Activated CD4-positive, alpha-beta T cell treated with anti-CD3 and anti-CD28 coated beads for 4 hours (primary cell): Measurements from ENCODE around the gene ARHGAP28.
"Not testable (repeated sequence)": the region's sequence is repeated elsewhere in the genome, so short reads cannot be mapped to it uniquely, and the experiment has no call there.

ENCODE experiments used
- DNase-seq, 2 donors: peaks; one replicate each; pipeline ENCODE4 v3.0.0-alpha.2; 2020

The ARHGAP28 gene

DNA sequence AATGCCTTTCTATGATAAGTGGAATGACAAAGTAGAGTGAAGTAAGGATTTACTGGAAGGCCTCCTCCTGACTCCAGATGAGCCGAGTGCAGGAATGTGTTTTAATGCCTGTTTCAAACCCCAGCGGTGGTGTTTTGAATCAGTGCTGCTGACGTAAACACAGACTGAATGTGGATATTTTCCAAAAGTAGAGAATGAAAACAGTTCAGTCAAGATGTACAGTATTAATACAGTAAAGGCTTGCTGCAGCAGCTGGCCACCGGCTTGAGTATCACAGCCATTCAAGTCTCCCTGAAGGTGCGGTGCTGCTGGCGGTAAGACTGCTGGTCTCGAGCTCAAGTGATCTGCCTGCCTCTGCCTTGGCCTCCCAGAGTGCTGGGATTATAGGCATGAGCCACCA is 46.7 kb downstream of the ARHGAP28 start:
- DNase-seq: no peak

DNA sequence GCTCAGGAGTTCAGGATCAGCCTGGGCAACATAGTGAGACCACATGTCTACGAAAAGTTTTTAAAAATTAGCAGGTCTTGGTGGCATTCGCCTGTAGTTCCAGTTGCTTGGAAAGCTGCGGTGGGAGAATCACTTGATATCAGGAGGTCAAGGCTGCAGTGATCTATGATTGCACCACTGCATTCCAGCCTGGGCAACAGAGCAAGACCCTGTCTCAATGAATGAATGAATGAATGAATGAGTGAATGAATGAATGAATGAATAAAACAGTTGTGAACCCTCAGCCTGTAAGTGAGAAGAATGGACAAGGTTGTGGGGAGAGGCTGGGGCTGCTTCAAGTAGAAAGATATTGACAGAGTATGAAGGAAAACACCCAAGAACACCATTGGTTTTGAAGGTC is 48.0 kb downstream of the ARHGAP28 start:
- no peak for DNase-seq

DNA sequence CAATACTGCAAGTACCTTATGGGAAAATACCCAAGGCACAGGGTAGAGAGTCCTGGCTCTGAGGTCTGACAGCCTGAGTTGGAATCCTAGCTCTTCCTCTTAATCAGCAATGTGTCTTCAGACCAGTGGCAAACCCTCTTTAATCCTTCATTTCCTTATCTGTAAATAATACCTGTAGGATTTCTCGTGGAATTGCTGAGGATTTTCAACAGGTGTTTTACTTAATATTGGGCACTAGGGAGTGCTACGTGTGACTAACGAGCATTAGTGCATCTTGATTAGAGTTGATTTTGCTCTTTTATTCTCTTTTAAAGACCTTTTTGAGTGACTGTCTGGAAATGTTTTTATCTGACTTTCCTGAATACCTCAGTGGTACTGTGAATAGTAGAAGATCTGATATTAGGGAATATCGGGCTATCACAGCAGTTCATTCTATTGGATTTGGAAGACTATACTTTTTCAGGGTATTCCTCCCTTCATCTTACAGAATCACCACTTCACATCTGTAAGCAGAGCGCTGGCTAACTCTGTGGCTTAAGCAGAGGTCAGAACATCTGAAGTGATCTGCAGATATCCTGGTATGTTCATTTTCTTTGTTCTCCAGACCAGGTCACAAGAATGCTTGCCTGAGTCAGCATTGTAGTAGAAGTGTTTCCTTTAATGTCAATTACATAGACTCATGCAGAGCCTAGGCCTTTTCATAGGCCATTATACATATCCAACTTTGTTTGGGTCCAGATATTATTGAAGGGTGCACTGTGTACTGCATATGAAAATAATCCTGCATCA is 49.1 kb downstream of the ARHGAP28 start:
- no peak for DNase-seq

DNA sequence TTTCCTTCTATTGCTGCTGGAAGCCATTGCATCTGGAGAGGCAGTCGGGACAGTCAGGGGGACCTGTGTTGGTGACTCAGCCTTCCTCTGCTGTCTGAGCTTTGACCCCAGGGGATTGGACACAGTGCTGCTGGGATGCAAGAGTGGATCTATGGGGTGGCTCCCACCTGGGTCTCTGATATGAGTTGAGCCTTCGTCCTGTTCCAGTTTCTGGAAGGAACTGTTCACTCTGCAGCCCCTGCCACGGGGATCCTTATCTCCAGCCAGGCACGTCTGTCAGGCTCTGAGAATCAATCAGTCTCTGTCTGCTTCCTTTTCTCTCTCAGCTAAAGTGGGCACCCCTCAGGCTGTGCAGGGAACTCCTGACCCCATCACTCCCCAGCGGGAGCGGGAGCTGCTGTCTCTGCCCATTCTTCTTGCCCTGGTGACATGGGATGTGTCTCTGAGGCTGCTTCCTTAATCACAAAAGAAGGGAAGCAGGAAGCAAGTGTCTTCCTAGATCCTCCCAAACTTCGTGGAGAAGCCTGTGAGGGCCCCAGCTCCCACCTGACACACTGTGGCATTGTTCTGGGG is 51.7 kb downstream of the ARHGAP28 start:
- no peak for DNase-seq

DNA sequence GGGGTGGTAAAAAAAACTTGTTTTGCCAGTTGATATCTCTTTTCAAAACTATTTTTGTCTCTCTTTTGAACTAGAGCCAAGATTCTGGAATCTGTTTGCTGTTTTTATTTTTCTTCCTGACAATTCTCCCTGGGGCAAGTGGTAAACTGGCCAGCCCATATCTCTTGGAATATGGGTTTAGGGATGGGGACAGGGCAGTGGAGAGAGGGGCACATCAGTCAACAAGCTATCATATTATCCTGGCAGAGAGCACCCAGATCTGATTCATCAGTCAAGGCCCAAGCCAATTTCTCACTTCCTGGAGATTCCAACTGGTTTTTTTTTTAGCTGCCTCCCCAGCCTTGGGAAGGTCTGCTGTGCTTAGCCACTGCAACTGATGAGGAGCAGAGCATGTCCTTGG is 52.3 kb downstream of the ARHGAP28 start:
- no peak for DNase-seq

DNA sequence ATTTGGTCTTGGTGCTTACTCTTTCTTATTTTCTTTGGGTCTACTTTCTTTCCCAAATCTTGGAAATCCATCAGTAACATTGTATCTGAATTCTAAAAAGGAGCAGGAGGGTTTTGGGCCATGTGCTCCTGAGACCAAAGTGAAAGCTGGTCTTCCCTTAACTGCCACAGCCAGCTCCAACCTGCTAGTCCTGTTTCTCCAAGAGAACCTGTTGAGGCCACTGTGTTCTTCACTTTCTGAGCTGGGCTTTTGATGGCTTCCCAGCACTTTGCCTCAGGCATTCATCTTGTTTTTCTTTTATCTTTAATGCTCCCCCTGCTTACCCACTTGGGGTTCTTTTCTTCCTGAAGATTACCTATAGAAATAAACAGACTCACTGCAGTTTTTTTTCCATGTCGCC is 53.3 kb downstream of the ARHGAP28 start:
- DNase-seq: no peak

GRCh38 chr18:6784046-6784445 is 54.5 kb downstream of the ARHGAP28 start:
- DNase-seq: no peak

DNA sequence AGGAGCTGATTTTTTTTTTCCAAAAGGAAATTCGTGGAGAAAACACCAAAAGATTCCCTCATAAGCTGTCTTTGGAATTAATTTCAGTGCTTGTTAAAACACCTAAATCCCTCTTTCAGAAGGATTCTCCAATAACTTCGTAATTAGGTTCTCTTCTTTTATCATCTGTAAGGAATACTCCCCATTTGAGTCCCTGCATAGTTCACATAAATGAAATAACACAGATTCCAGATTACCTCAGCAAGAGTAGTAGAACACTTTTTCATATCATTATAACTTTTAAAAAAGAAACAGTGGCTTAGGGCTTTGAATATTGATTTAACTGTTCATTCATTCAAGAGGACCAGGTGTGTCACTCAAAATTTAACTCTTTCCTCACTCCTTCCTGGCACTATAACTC is 55.5 kb downstream of the ARHGAP28 start:
- no peak for DNase-seq

DNA sequence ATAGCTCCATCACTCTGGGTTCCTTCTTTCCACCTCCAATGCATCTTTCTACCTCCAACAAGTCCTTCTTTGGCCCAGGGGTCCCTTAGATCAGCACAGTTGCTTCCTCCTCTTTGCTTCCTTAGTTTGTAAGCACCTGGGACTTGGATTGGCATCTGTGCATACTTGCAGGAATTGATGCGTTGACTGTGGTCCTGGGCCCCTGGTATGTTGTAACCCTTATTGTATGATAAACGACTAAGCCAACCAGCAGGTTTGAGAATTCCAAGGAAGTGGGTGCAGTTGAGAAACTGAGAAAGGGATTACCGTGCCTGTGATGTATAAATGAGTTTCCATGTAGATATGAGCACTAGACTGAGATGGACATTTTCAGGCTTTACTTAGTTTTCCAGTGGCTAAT is 55.9 kb downstream of the ARHGAP28 start:
- no peak for DNase-seq

GRCh38 chr18:6792391-6792790 is 62.9 kb downstream of the ARHGAP28 start:
- no peak for DNase-seq

DNA sequence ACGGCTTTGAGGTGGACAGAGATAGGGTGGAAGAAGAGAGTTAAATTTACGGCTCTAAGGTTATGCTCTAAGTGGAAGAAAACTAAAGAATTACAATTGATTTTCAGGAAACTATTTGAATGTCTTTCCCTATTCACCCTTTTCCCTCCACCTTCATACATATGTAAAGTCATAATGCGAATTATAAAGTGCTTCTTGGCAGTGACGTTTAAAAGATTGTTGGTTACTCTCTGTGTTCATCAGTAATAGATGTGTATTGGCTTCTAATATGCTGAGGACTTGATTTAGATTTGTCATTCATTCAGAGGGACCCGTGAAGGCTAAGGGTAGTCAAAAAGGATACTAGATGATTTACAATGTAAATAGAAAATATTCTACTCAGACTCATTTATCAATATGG is 63.9 kb downstream of the ARHGAP28 start:
- DNase-seq: no peak

GRCh38 chr18:6793986-6794385 is 64.5 kb downstream of the ARHGAP28 start:
- no peak for DNase-seq

GRCh38 chr18:6795307-6795706 is 65.8 kb downstream of the ARHGAP28 start:
- no peak for DNase-seq

- no peak for DNase-seq
These were observed 67.0 kb downstream of the ARHGAP28 start for GRCh38 chr18:6796511-6796910.

DNA sequence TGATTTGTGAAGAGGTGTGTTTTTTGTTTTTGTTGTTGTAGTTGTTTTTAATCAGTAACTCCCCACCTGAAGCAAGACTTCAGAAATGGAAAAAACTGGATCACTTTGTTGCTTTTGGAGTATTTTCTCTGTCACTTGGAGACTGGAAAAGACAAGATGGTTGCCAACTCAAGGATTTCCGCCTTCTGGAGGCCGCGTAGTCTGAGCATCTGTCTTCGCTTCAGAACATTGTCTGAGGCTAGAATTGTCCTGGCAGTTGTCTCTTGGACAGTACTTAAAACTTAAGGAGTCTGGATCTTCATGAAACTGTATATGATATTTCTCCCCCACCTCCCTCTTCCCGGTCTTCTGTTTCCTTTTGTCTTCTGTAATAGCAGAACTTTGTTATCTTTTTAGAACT is 67.7 kb downstream of the ARHGAP28 start:
- DNase-seq: no peak

- DNase-seq: no peak
These were observed 69.4 kb downstream of the ARHGAP28 start for GRCh38 chr18:6798896-6799295.

GRCh38 chr18:6800309-6800708 is 70.8 kb downstream of the ARHGAP28 start:
- not testable (repeated sequence) for DNase-seq

DNA sequence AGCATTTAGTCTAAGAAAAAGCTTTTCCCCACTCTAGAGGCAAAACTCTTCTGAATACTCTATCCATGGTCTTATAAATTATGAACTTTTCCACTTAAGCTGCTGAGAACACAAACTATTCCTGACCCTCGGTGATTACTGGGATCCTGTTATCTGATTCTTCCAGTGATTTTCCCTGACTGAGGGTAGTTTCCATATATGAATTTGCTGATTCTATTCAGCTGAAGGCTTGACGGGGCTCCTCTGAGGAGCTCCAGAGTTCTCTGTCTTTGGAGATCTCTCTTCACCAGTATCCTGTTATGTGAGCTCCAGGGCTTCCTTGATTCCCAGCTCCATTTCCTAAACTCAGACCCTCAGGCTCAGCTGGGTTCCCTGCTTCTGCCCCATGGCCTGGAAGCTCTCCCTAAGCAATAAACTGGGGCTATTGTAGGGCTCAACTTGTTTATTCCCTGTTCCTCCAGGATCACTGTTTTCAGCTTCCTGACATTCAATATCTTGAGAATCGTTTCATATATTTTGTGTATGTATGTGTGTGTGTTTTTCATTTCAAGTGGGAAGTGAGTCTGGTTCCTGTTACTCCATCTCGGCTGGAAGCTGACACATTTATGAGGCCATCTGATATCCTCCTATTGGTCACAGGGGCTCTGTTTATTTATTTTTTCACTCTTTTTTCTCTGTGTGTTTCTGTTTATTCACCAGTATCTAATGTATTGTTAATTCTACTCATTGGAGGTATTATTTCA is 78.2 kb downstream of the ARHGAP28 start:
- no peak for DNase-seq

- DNase-seq: no peak
These were observed 80.7 kb downstream of the ARHGAP28 start for GRCh38 chr18:6810191-6810590.

- DNase-seq: no peak
These were observed 82.3 kb downstream of the ARHGAP28 start for GRCh38 chr18:6811816-6812215.

- DNase-seq: no peak
These were observed 85.4 kb downstream of the ARHGAP28 start for GRCh38 chr18:6814882-6815425.

DNA sequence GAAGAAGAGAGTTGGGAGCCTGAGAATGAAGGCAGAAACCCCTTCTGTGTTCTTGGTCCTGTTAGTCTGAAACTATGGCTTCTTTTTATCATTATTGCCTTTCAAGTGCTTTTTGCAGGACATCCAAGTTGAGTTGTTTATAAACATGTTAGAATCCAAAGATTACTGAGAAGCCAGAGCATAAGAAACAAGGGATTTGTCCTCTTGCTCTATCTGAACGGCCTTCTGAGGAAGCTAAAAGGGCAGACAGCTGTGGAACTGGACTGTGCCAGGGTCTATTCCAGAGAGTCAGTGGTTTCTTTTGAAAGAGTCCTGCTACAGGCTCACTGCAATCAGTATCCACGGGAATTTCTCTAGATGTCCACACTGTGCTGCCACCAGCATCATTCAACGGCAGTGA is 86.6 kb downstream of the ARHGAP28 start:
- no peak for DNase-seq

GRCh38 chr18:6819332-6819731 is 89.8 kb downstream of the ARHGAP28 start:
- DNase-seq: no peak

GRCh38 chr18:6820314-6820713 is 90.8 kb downstream of the ARHGAP28 start:
- no peak for DNase-seq
